ENCODE results near the gene DIP2B.
A peak's percentile ranks its signal among the peaks of the same experiment; 100 is the strongest.
"Not testable (repeated sequence)": the region's sequence is repeated elsewhere in the genome, so short reads cannot be mapped to it uniquely, and the experiment has no call there.

DIP2B gene

DNA sequence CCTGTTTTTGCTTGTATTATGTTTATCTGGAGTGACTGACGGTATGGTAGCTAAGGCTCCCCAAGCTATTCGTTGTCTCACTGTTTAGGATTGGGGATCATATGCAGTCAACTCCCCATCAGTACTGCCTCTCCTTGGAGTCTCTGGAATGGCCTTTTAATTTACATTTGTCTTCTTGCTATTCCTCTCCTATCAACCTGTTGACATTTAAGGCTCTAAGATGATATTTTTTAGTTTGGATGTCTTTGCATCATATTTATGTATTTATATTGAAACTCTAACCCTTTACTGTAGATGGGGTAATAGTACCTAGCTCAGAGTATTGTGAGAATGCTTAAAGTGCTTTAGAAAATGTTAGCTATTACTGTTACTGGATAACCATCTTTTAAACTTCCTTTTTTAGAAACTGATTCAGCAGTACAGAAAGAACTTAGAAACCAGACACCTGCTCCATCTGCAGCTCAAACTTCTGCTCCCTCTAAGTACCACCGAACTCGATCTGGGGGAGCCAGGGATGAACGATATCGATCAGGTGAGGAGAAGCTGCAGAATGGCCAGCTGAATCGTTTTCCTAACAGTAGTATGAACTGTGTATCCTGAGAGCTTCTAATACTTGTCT lies 135.6 kb downstream of the DIP2B start:
- DNase-seq: no peak

DNA sequence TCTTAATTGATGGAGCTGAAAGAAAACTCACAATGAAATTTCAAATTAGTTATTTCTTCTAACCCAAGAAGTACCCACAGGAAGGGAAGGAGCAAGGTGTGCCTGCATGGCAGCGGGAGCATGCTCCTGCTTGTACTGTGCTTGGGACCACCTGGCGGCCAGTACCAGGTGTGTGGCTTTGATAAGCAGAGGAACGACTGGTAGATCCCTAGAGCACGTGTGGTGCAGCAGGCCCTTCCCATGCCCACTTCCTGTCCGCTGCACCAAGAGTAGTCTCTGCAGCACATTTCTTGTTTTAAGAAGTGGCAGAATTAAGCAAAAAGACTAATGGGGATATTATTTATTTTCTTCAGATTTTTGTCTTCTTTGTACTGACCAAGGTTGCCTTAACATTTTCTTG lies 136.8 kb downstream of the DIP2B start:
- no peak for DNase-seq

DNA sequence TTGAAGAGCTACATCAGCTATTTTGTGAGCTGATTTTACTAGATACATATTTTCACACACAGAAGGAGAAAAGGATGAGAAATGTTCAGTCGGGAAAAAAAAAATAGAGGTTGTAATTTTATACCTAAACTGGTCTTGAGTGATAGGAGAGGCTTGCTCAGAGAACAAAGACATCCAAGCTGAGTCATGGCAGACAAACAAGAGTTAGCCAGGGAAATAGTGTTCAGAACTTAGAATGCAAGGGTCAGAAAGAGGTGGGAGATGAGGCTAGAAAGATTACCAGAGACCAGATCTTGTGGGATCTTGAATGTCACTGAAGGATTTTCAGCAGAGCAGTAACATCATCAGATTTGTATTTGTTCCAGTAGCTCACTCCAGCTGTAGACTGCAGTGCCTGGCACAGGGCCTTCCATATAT lies 137.3 kb downstream of the DIP2B start:
- no peak for DNase-seq

DNA sequence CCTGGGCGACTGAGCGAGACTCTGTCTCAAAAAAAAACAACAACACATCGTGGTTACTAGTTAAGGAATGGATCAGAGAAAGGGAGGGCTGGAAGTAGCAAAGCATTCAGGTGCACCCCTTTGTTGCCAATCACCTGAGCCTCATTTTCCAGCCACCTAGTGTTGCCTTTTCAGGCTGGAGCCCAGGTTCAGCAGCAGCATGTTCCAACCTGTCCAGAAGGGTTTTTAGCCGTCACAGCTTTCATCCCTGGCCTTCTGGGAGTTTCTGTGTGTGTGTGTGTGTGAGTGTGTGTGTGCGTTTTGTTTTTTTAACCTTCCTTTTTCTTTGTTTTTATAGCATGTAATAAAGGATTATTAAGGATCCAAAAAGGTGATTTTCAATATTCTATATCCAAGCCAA lies 138.0 kb downstream of the DIP2B start:
- DNase-seq: no peak

DNA sequence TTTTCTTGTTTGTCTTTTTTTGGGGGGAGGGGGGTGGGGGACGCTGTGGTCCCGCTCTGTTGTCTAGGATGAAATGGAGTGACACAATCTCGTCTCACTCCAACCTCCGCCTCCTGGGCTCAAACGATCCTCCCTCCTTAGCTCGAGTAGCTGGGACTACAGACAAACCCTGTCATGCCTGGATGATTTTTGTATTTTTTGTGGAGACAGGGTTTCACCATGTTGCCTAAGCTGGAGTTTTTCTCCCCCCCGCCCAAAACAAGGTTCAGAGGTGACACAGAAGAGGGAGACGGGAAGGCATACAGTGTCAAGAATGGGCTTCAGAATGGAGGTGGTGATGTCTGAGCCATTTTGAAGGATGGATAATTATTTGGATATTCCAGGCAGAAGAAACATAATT lies 142.2 kb downstream of the DIP2B start:
- DNase-seq: no peak

DNA sequence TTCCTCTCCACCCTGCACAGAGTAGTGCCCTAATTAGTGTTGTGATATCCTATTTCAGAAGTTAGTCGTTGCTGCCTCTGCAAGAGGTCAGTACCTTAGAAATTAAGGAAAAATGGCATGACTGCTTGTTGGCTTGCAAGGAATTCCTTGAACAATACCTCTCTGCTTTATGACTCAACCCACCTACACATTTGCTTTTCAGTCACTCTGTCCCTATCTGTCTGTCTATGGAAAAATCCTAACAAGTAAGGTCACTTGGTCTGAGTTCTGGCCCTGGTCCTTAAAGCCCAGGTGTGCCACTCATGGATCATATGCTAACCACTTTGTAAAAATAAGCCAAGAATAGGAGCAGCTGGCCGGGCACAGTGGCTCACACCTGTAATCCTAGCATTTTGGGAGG lies 142.7 kb downstream of the DIP2B start:
- DNase-seq: no peak

DNA sequence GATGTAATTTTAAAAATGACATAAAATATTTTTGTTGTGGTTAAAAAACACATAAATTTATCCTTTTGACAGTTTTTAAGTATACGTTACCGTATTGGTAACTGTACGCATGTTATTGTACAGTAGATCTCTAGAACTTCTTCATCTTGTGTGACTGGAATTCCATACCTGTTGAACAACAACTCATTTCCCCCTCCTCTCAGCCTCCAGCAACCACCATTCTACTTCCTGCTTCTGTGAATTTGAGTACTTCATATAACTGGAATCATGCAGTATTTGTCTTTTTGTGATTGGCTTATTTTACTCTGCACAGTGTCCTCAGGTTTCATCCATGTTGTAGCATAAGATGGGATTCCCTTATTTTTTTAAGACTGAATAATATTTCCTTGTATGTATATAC lies 145.5 kb downstream of the DIP2B start:
- no peak for DNase-seq

DNA sequence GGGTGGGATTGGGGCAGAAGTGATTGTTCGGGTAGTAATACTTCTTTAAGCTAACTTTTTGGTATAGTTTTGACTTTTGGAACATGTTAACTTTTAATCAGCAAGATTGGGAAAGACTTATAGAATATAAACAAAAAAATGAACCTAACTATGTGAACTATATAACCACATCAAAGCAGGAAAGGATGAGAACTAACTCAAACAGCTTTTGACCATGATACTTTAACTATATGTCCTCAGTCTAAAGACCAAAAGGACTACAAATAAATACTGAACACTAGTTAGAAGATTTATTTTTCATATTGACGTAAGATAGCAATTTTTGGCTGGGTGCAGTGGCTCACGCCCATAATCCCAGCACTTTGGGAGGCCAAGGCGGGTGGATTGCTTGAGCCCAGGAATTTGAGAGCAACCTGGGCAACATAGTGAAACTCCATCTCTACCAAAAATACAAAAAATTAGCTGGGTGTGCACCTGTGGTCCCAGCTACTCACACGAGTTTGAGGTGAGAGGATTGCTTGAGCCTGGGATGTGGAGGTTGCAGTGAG lies 150.7 kb downstream of the DIP2B start:
- DNase-seq: no peak

DNA sequence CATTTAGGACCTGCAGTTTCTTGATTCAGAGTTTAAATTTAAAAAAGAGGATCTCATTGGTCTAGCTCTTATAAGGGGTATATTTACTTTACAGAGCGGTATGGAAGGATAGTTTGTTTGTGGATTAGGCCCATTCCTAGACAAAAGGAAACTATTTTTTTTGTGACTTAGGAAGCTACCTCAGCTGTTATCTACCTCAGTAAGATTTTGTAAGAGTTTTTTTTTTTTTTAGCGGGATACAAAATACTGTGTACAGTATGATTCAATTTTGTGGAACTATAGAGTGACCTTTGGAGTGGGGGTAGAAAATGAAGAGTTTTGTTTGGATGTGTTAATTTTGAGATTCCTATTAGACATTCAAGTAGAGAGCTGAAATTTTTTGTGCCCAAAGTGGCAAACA lies 154.5 kb downstream of the DIP2B start:
- DNase-seq: no peak

DNA sequence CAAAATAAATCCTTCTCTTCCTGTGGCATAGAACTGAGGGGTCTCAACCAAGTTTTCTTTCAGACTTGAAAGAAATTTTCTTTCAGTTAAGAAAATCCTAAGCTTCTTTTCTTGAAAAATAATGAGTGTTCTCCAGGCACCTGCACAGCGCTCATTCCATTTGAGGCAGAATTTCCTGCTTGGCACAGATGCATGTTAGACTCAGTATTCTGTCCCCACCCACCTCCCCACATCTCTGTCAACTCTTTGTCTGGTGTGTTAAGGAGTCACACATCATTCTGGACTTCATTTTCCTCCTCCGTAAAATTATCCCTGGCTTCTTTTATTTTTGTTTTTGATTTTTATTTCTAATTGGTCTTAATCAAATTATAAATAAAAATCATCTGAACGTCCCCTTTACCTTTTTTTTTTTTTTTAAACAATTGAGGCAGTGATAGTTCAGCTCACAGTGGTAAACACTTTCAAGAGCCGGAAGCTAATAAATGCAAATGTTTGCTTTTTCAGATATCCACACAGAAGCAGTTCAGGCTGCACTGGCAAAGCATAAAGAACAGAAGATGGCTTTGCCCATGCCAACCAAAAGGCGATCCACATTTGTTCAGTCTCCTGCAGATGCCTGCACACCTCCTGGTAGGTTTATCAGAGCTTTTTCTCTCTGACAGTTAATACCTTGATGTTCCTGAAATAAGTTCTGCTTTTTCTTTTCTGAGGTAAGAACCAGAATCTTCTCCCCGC lies 155.1 kb downstream of the DIP2B start:
- no peak for DNase-seq

DNA sequence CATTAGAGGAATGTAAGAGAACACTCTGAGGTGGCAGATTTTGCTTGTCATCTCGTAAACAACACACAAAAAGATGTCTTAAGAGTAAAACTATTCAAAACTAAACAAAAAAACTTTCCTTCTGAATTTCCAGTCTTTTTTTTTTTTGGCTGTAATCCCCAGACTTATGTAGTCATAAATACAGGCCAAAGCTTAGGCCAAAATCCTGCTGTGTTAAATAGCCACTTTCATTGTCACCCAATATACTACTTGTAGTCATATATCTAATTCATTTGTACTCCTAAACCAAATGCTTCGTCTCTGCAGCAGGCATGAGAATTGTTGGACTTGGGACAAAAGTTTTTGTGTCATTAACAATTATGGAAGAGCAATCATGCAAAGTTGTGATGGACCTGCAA lies 155.6 kb downstream of the DIP2B start:
- DNase-seq: no peak

DNA sequence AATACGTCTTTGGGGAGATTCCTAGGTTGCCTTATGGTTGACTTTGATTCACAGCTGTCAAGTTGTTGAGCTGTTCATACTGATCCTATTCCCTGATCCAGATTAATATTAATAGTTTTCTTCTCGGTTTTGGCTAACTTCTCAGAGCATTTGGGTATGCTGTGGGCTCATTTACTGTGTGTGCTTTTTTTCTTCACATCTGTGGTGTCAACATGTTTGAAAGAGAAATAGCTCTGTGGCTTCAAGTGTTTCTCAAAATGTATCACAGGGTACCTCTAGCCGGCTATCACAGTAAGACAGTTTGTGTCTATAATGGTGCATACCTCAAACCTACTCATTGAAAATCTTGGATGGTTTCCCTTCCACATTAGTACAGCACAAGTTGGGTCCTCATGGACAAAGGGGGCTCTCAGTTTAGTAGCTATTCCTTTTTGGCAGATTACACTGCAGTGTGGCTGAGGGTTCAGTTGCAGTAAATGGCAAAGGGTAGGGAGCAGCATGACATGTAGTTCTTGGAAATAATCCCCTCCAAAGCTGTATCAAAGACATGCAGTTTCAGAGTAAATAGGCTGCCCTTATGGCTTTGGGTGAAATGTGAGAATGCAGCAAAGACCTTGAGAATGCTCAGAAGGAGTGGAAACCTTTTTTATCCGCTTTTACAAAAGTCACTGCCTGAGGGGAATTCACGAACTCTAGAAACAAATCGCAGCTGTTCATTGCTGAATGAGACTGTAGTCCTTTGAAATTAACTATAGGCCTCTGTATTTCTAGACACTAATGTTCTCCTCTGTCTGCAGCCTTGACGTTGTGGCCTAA lies 156.7 kb downstream of the DIP2B start:
- DNase-seq: peak in 1 of 2 experiments; percentile 67

DNA sequence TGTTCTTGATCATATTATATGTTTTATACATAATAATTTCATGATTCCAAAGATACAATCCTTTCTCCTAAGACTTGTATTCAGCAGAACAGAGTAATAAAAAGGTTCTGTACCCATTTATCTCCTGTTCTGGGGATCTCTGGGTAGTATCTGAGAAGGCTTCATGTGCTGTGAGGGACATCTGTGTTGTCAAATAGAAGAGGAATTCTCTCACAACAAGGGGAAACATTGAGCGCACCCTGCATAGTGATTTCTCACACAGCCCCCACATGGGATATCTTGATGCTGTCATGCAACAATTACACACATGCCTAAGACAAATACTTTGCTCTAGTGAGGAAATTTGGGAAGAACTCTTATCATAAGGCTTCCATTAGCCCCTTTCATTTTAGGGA lies 157.3 kb downstream of the DIP2B start:
- no peak for DNase-seq

DNA sequence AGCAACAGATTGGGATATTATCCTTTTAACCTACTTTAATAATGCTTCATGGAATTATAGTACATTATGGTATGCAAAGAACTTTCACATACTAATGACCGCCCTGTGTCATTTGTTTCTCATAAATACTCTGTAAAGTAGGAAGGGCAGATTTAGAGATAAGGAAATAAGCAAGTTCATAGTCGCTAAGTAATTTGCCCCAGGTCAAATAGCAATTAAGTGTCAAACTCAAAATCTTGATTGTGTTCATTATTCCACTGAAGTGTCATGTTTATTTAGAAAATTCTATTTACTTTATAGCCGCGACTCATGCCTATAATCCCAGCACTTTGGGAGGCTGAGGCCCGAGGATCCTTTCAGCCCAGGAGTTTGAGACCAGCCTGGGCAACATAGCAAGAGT lies 160.4 kb downstream of the DIP2B start:
- DNase-seq: peak in 1 of 2 experiments; percentile 73

DNA sequence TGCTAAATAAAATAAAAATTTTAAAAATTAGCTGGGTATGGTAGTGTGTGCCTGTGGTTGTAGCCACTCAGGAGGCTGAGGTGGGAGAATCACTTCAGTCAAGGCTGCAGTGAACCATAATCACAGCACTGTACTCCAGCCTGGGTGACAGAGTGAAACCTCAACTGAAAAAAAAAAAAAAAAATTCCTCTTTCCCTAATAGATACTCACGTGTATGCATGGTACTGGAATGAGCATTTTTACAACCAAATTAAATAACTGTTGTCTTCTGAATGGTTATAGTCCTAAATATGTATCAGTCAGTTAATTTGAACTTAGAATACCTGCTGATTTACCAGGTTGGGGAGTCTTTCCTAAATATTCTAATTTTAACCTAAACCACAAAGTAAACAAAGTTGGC lies 160.8 kb downstream of the DIP2B start:
- DNase-seq: no peak

DNA sequence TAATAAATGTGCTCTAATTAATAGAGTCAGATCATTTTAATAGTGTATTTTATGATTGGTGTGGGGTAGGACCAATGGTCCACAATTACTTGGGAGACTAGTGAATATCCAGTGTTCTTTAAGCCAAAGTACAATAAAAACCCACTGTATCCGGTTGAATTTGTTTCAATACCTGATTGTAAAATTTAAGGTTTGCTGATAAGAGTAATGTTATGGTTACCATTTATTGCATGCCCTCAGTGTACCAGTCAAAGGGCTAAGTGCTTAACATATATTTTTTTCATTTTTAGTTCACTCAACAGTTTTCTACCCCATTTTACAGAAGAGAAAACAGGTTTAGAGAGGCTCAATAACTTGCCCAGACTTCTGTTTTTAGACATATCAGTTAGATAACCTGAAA lies 161.2 kb downstream of the DIP2B start:
- no peak for DNase-seq

DNA sequence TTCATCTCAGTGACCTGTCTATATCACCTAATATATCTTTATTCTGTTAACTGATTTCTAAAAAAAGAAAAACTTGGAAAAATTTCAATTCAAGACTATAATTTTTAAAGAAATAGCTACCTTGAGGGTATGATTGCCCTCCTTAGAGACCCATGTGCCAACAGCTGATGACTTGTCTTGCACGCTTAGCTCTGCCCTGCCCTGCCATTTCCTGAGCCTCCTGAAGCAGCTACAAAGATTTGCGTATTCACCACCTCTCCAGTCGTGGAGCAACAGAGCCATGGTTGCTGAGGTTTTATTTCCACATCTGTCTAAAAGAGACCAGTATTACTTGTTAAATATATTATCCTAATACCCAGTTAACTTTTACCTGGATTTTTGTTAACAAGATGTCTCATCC lies 167.4 kb downstream of the DIP2B start:
- DNase-seq: no peak

DNA sequence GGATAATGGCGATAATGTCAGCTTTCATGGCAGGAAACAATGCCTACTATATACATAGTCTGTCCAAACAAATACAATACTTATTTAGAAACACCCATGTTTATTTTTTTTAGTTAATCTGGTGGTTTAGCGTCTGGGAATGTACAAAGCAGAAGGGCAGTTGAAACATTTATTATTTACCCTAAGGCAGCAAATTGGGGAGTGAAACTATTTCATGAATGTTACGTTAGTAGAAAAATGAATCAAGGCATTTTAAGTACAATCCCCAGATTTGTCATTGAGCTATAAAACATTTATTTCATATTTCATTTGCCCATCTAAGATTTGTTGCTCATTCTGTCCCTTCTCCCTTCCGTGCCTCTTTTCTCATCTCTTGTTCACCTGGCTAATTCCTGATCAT lies 172.0 kb downstream of the DIP2B start:
- DNase-seq: no peak

DNA sequence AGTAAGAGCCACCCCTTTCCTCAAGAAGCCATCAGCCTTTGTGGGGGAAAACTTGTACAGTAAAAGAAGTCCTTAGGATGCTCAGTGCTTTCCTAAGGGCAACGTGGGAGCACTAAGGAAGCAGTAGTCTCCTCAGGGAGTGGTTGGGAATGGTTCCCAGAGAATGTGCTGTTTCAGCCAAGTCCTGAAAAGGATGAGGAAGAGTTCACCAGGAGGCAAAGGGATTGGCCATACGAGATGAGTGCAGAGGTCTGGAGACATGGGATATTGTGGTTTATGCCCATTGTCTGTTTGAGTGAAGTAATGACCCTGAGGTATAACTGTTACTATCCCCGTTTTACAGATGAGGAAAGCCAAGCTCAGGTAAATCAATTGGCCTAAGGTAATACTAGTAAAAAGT lies 173.1 kb downstream of the DIP2B start:
- DNase-seq: no peak

DNA sequence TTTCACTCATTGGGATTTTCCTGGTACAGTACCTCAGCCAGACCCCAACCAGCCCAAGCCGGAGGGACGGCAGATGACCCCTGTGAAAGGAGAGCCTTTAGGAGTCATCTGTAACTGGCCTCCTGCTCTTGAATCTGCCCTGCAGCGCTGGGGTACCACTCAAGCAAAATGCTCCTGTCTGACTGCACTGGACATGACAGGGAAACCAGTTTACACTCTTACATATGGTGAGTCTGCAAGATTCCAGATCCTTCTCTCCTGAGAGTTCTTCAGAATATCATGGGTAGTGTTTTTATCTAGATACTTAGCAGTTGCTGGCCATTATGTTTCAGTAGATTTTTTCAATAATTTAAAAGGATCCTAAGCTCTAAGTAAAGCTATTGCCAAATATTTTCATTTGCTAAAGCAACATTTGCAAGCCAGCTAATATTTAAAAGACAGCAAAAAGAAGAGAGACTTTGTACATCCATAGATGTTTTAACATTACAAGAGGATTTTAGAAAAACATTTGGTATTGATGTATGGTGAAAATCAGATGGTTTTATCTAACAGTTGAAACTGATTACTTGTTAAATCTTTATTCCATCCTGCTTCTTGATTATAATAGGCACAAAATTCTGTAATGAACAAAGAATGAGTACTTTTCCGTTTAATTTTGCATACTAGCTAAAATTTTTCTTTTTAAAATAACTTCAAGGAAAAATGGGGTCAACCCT lies 174.0 kb downstream of the DIP2B start:
- no peak for DNase-seq

DNA sequence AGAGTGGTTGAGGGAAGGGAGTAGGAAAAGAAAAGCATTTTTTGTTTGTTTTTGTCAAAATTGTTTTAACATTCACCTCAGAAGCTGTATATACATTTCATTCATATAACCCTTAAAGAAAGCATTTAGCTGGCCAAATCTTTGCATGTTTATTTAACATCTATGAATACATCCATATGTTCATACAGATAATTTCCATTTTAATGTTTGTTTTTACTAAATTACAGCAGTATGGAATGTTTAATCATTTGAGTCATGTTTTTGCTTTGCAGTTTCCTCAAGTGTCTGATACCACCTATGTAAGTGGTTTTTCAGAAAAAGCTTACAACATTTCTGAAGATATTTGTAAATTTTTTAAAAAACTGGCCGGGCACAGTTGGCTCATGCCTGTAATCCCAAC lies 174.8 kb downstream of the DIP2B start:
- DNase-seq: no peak

DNA sequence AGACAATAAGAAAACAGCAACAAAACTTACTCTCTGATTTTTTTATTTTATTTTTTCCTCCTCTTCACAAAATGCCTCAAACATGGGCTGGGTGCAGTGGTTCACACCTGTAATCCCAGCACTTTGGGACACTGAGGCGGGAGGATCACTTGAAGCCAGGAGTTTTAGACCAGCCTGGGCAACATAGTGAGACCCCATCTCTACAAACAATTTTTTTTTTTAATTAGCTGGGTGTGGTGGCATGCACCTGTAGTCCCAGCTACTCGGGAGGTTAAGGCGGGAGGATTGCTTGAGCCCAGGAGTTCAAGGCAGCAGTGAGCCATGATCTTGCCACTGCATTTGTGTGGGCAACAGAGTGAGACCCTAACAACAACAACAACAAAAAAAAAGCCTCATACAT lies 176.3 kb downstream of the DIP2B start:
- not testable (repeated sequence) for DNase-seq

DNA sequence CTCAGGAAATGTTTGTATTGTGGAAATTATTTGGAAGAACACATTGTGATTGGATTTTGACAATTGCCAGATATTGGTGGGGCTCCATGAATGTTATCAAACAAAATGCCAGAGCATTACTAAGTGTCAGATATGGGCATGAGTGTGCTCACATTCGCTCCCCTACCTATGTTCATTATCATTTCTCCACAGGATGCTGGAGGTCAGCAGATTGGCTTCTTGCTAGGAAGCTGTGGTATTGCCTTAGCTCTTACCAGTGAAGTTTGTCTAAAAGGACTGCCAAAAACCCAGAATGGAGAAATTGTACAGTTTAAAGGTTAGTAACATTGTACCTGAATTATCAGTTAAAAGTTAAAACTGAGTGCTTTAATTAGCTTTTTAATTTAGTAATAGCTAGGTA lies 180.9 kb downstream of the DIP2B start:
- no peak for DNase-seq
